Activated CD8-positive, alpha-beta memory T cell treated with anti-CD3 and anti-CD28 coated beads, Interleukin-2, amount 50 U/mL, for 4 hours (primary cell): Measurements from ENCODE around the gene LCN2.
"Not testable (repeated sequence)": the region's sequence is repeated elsewhere in the genome, so short reads cannot be mapped to it uniquely, and the experiment has no call there.

ENCODE experiments used
- DNase-seq: peaks from one replicate; pipeline ENCODE4 v3.0.0-alpha.2; 2020

Gene LCN2

GRCh38 chr9:128128836-128129590 is 20.2 kb upstream of the LCN2 start:
- DNase-seq, result no peak

DNA sequence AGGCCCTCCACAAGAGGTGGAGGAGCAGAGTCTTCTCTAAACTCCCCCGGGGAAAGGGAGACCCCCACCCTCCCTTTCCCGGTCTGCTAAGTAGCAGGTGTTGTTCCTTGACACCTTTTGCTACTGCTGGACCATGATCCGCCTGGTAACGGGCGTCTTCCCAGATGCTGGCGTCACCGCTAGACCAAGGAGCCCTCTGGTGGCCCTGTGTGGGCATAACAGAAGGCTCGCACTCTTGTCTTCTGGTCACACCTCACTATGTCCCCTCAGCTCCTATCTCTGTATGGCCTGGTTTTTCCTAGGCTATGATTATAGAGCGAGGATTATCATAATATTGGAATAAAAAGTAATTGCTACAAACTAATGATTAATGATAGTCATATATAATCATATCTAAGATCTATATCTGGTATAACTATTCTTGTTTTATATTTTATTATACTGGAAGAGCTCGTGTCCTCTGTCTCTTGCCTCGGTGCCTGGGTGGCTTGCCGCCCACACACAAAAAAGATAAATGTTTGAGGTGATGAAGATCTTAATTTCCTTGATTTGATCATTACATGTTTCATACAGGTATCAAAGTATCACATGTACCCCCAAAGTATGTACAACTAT is 19.2 kb upstream of the LCN2 start:
- DNase-seq, result peak; percentile 58

DNA sequence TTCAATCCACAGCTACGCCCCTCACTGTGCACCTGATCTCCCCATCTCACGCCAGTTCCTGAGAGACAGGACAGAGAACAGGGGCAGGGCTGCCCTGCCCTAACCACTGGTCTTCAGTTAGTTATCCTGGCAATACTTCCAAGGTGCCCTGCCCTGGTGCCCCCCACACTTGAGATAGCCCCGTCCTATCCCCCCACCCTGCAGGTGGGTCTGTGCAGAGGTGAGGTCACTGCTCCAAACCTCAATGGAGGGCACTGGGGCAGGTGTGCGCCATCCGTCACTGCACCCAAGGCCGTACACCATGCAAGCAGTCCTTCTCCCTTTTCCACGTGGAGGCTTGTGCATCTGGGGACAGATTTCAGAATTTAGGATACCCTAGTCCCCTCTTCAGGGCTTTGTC is 18.6 kb upstream of the LCN2 start:
- DNase-seq, result not testable (repeated sequence)

GRCh38 chr9:128131346-128131745 is 17.9 kb upstream of the LCN2 start:
- not testable (repeated sequence) for DNase-seq

DNA sequence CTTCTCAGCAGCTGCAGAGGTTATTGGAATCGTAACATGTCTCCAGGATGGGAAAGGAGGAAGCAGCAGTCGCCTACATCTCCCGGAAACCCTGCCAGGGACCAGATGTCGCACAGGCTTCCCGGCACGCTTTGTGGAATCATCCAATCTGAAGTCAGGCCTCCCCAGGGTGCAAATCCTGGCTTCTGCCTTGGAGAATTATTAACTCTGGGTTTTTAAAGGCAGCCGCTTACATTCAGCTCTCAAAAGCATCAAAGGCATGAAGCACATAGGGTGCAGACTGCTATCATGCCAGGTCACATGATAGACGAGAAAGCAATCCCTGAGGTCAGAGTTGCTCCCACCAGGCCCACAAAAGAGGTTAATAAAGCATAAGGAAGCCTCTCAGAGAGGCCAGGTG is 17.1 kb upstream of the LCN2 start:
- not testable (repeated sequence) for DNase-seq

DNA sequence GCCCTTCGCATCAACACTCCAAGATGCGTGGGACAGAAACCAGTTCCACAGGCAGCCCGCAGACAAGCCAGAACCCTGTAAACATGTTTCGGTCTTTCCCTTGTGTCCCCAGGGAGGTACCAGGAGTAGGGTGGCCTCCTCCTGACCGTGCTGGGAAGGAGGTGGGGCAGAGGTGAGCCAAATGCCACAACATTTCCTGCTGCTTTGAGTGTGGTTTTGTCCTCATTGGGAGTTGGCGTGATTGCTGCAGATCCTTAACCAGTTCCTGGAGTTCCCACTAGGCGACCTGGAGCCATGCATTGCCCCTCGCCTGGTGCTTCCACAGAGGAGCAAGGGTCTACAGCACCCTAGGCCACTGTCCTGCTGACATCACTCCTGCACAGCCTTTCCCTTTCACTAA is 13.7 kb upstream of the LCN2 start:
- DNase-seq, result not testable (repeated sequence)

DNA sequence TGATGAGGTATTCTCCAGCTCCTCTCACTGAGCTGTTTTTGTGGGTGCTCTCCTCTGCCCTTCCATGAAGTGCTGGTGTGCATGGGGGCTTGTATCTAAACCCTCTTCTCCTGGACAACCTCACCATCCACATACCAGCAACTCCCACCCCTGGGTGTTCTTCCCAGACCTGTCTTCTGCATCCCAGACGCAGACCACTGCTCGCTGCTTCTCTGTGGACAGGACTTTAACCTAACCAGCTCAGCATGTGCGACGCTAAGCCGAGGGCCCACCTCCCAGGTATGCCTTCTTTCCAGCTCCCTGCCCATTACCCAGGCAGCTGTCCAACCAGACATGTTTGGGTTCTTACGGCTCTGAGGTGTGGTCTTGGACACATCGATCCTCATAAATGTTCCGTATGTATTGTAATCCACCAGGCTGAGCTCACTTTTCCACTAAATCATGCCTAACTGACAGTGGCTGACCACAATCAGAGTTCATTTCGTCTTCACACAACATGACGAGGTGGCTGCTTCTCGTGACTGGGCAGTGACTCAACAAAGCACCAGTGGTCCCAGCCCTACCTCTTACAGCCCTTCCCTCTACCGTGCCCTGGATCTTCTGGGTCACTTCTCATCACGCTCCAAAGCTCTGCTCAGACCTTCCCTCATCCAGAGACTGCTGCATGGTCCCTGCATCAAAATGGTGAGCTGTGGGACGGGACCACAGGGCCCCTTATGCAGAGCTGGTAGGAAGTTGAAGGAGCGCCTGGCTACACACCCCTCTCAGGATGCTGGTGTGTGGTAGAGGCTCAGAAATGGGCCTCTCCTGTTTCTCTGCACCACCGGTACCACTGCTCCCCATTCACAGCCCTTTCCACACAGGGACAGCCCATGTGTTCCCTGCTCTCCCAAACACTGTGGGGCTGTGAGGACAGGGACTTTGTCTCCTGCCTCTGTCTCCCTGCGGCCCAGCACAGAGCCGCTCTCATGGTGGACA is 12.1 kb upstream of the LCN2 start:
- DNase-seq, result no peak

DNA sequence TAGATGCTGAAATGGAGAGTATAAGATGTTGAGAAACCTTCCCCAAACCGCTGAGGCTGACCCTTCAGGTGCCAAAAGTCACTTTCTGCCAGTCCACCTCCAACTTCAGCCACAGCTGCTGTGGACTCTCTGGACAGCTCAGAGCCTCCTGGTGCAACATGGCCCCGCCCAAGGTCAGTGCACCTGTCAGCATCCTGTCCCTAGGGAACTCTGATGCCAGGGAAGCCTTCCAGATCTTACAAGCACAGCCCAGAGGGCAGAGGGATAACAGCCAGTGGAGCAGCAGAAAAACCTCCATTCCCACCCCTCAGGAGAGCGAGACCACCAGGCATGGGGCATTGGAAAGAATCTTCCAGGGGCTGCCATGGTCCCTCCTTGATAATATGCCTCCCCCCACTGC is 11.3 kb upstream of the LCN2 start:
- DNase-seq, result no peak

DNA sequence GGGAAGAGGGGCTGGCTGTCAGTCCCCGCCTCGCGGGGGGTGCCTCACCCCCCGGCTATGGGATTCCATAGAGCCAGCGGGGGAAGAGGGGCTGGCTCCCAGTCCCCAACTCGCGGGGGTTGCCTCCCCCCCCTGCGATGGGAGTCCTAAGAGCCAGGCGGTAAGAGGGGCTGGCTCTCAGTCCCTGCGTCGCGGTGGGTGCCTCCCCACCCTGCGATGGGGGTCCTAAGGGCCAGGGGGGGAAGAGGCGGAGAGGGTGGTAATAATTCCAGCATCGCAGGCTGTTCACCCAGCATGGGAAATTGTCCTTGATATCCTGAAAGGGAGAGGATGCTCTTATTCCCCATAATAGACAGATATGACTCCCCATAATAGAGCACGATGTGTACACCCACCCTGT is 9.6 kb upstream of the LCN2 start:
- DNase-seq, result no peak

DNA sequence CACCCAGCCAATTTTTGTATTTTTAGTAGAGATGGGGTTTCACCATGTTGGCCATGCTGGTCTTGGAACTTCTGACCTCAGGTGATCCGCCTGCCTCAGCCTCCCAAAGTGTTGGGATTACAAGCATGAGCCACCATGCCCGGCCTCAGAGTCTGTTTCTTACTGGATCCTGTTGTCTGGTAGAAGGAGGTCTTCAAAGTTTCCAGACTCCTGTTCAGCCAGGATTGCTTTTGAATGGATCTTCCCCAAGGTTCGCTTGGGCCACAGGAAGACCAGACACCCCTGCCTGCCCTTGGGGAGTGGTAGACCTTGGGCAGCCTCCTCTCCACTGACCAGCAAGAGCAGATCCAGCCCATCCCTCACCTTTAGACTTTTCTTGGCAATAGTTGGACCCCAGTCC is 7.6 kb upstream of the LCN2 start:
- no peak for DNase-seq

DNA sequence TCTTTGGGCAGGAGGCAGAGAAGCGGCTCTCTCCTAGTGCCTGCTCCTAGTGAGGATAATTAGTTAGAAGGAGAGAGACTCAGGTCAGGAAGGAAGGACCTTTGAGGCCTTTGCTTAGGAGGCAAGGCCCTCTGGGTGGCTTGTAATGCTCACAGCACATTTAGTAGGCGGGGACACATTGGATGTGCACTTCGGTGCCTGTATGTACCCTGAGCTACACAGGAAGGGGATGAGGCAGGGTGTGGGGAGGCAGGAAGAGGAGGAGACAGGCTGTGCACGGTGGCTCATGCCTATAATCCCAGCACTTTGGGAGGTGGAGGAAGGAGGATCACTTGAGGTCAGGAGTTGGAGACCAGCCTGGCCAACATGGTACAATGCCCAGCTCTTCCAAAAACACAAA is 7.2 kb upstream of the LCN2 start:
- DNase-seq, result no peak

- DNase-seq, result no peak
Observed at GRCh38 chr9:128142596-128142995, 6.7 kb upstream of the LCN2 start.

GRCh38 chr9:128143525-128144238 is 5.6 kb upstream of the LCN2 start:
- no peak for DNase-seq

GRCh38 chr9:128144239-128145181 is 4.7 kb upstream of the LCN2 start:
- DNase-seq, result no peak

DNA sequence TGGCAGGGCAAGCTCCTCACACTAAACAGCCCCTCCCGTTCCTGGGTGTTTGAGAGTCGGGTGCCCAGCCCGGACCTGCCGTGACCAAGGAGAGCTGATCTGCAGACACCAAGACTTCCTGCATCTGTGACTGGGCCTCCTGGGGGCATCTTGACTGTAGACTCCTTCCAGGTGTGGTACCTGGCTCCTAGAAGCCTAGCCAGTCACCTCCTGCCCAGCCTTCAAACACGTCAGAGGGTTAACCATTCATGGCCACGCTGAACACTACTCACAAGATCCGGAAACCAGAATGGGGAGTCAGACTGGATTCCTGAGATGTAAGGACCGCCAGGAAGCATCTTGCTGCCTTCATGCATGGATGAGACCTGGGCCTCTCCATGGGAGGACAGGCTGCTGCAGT is 3.7 kb upstream of the LCN2 start:
- no peak for DNase-seq

- DNase-seq, result no peak
Observed at GRCh38 chr9:128145951-128146351, 3.3 kb upstream of the LCN2 start.

DNA sequence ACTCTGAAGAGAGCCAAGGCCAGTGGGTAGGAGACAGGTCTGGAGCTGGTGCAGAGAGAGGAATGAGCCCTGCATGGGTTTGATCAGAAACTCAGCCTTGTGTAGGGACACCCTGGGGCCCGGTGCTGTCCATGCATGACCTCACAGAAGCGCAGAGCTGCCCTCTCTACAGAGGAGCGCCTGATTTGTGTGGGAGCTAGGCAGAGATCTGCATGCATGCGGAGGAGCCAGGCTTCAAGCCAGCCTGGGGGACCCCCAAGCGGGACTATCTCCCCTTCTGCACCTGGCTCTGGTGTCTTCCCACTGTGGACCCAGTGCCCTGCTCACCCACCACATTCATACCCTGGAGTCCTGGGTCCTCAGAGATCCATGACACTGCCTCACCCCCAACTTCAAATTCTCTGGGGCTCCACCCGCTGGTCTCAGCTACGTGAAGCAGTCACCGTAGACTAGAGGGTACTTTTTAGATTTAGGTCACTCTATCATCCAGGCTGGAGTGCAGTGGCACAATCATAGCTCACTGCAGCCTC is 2.6 kb upstream of the LCN2 start:
- DNase-seq, result no peak

GRCh38 chr9:128148509-128149000 is 698 bp upstream of the LCN2 start:
- no peak for DNase-seq

GRCh38 chr9:128149951-128150593 is 819 bp downstream of the LCN2 start:
- no peak for DNase-seq

GRCh38 chr9:128150594-128151308 is 1.5 kb downstream of the LCN2 start:
- no peak for DNase-seq
